ENCODE measurements around the gene PDCL2. TPM values are rescaled to one million over a fixed set of nuclear protein-coding genes. Genes with fewer than 3 reads are reported as not detected.
A peak's percentile ranks its signal among the peaks of the same experiment; 100 is the strongest.

Gene PDCL2
- total and polyA plus RNA-seq, 10 of the 15 experiments (the other 5 are each of a cell fraction or from before 2014, with no cell fraction given), result not detected

DNA sequence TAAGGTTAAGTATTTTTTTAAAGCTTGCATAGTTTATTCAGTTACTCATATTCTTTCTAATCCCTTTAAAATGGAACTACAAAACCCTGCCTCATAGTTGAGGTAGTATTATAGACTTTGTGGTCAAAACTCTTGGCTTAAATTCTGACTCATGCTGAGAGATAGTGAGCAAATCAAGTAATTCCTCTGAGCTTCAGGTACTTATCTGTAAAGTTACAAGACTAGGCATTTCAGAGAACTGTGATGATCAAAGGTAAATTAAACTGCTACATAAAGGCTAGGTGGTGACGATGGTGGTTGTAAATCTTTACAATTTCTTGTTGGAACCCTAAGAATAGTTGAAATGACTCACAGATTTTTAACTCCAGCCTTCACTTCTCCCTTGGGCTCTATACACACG is 42.2 kb downstream of the PDCL2 start (continued):
- TF ChIP-seq NFXL1 (IDR thresholded peaks at IDR 0.05; ENCODE audit: borderline replicate concordance) (no peak), POLR2AphosphoS2 (IDR thresholded peaks at IDR 0.05; ENCODE audit: low read depth, low read length) (no peak), ZNF217 (IDR thresholded peaks at IDR 0.05) (no peak), RUNX3 (IDR thresholded peaks at IDR 0.05; ENCODE audit: low read length) (peak; percentile 72; the same call in 1 of the 2 replicates), NR2F1 (conservative IDR thresholded peaks at IDR 0.05) (no peak)
- TF ChIP-seq, protein P1, sequence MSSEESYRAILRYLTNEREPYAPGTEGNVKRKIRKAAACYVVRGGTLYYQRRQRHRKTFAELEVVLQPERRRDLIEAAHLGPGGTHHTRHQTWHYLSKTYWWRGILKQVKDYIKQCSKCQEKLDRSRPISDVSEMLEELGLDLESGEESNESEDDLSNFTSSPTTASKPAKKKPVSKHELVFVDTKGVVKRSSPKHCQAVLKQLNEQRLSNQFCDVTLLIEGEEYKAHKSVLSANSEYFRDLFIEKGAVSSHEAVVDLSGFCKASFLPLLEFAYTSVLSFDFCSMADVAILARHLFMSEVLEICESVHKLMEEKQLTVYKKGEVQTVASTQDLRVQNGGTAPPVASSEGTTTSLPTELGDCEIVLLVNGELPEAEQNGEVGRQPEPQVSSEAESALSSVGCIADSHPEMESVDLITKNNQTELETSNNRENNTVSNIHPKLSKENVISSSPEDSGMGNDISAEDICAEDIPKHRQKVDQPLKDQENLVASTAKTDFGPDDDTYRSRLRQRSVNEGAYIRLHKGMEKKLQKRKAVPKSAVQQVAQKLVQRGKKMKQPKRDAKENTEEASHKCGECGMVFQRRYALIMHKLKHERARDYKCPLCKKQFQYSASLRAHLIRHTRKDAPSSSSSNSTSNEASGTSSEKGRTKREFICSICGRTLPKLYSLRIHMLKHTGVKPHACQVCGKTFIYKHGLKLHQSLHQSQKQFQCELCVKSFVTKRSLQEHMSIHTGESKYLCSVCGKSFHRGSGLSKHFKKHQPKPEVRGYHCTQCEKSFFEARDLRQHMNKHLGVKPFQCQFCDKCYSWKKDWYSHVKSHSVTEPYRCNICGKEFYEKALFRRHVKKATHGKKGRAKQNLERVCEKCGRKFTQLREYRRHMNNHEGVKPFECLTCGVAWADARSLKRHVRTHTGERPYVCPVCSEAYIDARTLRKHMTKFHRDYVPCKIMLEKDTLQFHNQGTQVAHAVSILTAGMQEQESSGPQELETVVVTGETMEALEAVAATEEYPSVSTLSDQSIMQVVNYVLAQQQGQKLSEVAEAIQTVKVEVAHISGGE (CRISPR knock-in tag; IDR thresholded peaks at IDR 0.05), result no peak
- TF ChIP-seq, protein P2, sequence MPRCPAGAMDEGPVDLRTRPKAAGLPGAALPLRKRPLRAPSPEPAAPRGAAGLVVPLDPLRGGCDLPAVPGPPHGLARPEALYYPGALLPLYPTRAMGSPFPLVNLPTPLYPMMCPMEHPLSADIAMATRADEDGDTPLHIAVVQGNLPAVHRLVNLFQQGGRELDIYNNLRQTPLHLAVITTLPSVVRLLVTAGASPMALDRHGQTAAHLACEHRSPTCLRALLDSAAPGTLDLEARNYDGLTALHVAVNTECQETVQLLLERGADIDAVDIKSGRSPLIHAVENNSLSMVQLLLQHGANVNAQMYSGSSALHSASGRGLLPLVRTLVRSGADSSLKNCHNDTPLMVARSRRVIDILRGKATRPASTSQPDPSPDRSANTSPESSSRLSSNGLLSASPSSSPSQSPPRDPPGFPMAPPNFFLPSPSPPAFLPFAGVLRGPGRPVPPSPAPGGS (IDR thresholded peaks at IDR 0.05; ENCODE audit: borderline replicate concordance, insufficient read depth, low read depth, low read length, poor library complexity, severe bottlenecking), result no peak

DNA sequence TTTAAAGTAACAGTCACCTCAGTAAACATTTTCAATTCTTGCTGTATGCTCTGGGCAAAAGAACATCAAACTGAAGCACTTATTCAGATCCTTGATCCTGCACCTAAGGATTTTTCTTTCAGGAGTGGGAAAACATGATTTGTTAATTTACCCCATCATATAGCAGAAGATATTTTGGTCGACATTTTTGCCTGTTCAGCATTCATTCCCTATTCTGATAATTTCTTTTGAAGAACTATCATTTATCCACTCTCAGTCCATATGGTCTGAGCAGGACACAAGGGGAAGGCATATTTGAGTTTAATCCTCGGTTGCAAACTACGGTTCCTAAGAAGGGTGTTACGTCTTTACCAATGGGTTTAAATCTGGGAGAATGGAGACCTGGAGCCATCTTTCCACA is 44.1 kb downstream of the PDCL2 start:
- in situ Hi-C loops (cut with MboI) (loop anchor here (5.0 kb wide), 1 partner anchor 151 kb away; the partner anchor contains the start of gene TMEM165), intact Hi-C loops (cut with micrococcal nuclease; ENCODE audit: unreplicated experiment) (loop anchor here (2.0 to 10.0 kb wide), 3 partner anchors 101 to 887 kb away; partner anchors contain the start of genes PAICS and PPAT)
- H3K9me3 ChIP-seq (replicated peaks; ENCODE audit: control insufficient read depth, insufficient read depth, low read length), result no peaks in the 10 kb centered on the region
- no peaks in the 10 kb centered on the region for H3K27me3 ChIP-seq (replicated peaks in 1 of 2; ENCODE audit: control insufficient read depth in 2 of 2, insufficient read depth in 2 of 2, low read length in 1 of 2)
- no peak overlapping the region for H3K27ac ChIP-seq (ENCODE audit: control insufficient read depth, insufficient read depth)
- SMC1A ChIA-PET (ENCODE audit: uncharacterized antibody, unreplicated experiment), result no interaction called here
- DNase-seq (ENCODE audit: low read depth, low spot score) (no peak), FAIRE-seq (no peak), ATAC-seq (no peak)
- POLR2A ChIA-PET, result no interaction called here
- H3K4me1 ChIP-seq (ENCODE audit: control insufficient read depth, insufficient read depth, low read length), result no peaks in the 10 kb centered on the region
- TF ChIP-seq IKZF1 (conservative IDR thresholded peaks at IDR 0.05) (no peak), TARDBP (IDR thresholded peaks at IDR 0.05; ENCODE audit: borderline replicate concordance) (no peak), ATF7 (IDR thresholded peaks at IDR 0.05; ENCODE audit: low read depth) (no peak)
- WGBS (ENCODE audit: insufficient coverage, insufficient replicate concordance, low lambda C conversion rate, missing lambda C conversion rate), result 88% methylated on average over 4 of the region's 4 CpGs
- BruUV-seq (replicated peaks), result TSS peak; percentile 80
- no peaks in the 10 kb centered on the region for H4K20me1 ChIP-seq (ENCODE audit: control insufficient read depth, insufficient read depth)
- peak overlapping the region; percentile 80; the same call in 1 of the 2 replicates for H3K4me3 ChIP-seq
- RAD21 ChIA-PET (ENCODE audit: unreplicated experiment), result no interaction called here
- CTCF ChIA-PET, result no interaction called here
- peaks cover 29% of the 10 kb centered on the region for H3K79me2 ChIP-seq (ENCODE audit: control insufficient read depth, insufficient read depth, low read length)
- no peaks in the 10 kb centered on the region for H3K36me3 ChIP-seq (ENCODE audit: control insufficient read depth in 2 of 2, insufficient read depth in 2 of 2, low read length in 1 of 2)
- H3K4me2 ChIP-seq (ENCODE audit: control insufficient read depth, insufficient read depth), result peak overlapping the region; percentile 80
- H2AFZ ChIP-seq (ENCODE audit: control insufficient read depth, low read depth, low read length), result no peak overlapping the region
- peak overlapping the region; percentile 8; the same call in 1 of the 2 replicates for H3K9ac ChIP-seq (ENCODE audit: control insufficient read depth, insufficient read depth, low read length)
